MCF 10A (cell line): ENCODE data around the gene HSFX4. TPM values are rescaled to one million over a fixed set of nuclear protein-coding genes. Genes with fewer than 3 reads are reported as not detected.

Experiments
- BruUV-seq: library from RNA; stranded (reverse); fragments of 400-500 nt; replicated peaks from 2 replicates; lab custom pipeline; 2021; lab: Mats Ljungman, UMichigan
- CTCF ChIA-PET: fragments of 300-600 bp; sonication (Branson Sonifier 250); formaldehyde crosslinking; extraction: SDS; loops from one replicate; lab custom pipeline; 2021; ENCODE audit warnings: antibody characterized with exemption, inconsistent platforms; lab: Yijun Ruan, JAX
- POLR2A ChIA-PET: fragments of 300-600, 350-650 bp; sonication (Branson Sonifier 250); formaldehyde crosslinking; extraction: SDS; loops from one replicate; lab custom pipeline; 2020; ENCODE audit warnings: antibody characterized with exemption, inconsistent platforms; lab: Yijun Ruan, JAX
- DNase-seq: peaks from one replicate; pipeline ENCODE4 v3.0.0-alpha.2; 2018; ENCODE audit not compliant: unreplicated experiment
- H3K27ac Mint-ChIP-seq: one replicate; pipeline ENCODE4 v1.8.0; 2022; ENCODE audit warnings: mild to moderate bottlenecking, low read depth, mixed read lengths; ENCODE audit not compliant: unreplicated experiment
- H3K27me3 Mint-ChIP-seq: one replicate; pipeline ENCODE4 v1.8.0; 2022; ENCODE audit warnings: mixed read lengths; ENCODE audit not compliant: insufficient read depth, unreplicated experiment
- H3K36me3 Mint-ChIP-seq: one replicate; pipeline ENCODE4 v1.8.0; 2022; ENCODE audit warnings: mild to moderate bottlenecking, moderate library complexity, mixed read lengths; ENCODE audit not compliant: insufficient read depth, unreplicated experiment
- H3K4me1 Mint-ChIP-seq: one replicate; pipeline ENCODE4 v1.8.0; 2022; ENCODE audit warnings: mixed read lengths; ENCODE audit not compliant: insufficient read depth, unreplicated experiment
- H3K4me3 Mint-ChIP-seq: one replicate; pipeline ENCODE4 v1.8.0; 2022; ENCODE audit warnings: mild to moderate bottlenecking, moderate library complexity, mixed read lengths; ENCODE audit not compliant: unreplicated experiment
- H3K9me3 Mint-ChIP-seq: one replicate; pipeline ENCODE4 v1.8.0; 2022; ENCODE audit warnings: mixed read lengths; ENCODE audit not compliant: unreplicated experiment
- intact Hi-C: fragments of 100-400 bp; cut with micrococcal nuclease; formaldehyde crosslinking; loops from 2 replicates; pipeline ENCODE4 v1.14.1; 2022
- total RNA-seq: library from RNA; stranded (reverse); gene quantifications from 2 replicates; pipeline ENCODE4 v1.2.3, GENCODE V29; 2022
- TF ChIP-seq, protein P1 (sequence below): fragments of 200-600 bp; IDR thresholded peaks from one replicate; pipeline ENCODE4 v1.8.0; 2022; ENCODE audit warnings: antibody characterized with exemption, mild to moderate bottlenecking; ENCODE audit not compliant: unreplicated experiment

The HSFX4 gene
- total RNA-seq, 1 experiment from 2014 or later: not detected

GRCh38 chrX:149949743-149950436, 20.5 kb downstream of the HSFX4 start:
- no peak for DNase-seq
- intact Hi-C loops: loop anchor here (1.0 kb wide), 1 partner anchor 731 kb away; no protein-coding TSS in a partner anchor
- peaks cover 16% of the 10 kb centered on the region for H3K36me3 Mint-ChIP-seq

GRCh38 chrX:149950681-149951080, 21.3 kb downstream of the HSFX4 start:
- no peaks in the 10 kb centered on the region for H3K9me3 Mint-ChIP-seq
- peaks cover 16% of the 10 kb centered on the region for H3K27me3 Mint-ChIP-seq
- BruUV-seq: no TSS peak
- POLR2A ChIA-PET: no interaction called here
- intact Hi-C loops: loop anchor here (1.0 kb wide), 1 partner anchor 731 kb away; no protein-coding TSS in a partner anchor
- H3K4me1 Mint-ChIP-seq: no peaks in the 10 kb centered on the region
- DNase-seq: peak; percentile 65
- TF ChIP-seq, protein P1, sequence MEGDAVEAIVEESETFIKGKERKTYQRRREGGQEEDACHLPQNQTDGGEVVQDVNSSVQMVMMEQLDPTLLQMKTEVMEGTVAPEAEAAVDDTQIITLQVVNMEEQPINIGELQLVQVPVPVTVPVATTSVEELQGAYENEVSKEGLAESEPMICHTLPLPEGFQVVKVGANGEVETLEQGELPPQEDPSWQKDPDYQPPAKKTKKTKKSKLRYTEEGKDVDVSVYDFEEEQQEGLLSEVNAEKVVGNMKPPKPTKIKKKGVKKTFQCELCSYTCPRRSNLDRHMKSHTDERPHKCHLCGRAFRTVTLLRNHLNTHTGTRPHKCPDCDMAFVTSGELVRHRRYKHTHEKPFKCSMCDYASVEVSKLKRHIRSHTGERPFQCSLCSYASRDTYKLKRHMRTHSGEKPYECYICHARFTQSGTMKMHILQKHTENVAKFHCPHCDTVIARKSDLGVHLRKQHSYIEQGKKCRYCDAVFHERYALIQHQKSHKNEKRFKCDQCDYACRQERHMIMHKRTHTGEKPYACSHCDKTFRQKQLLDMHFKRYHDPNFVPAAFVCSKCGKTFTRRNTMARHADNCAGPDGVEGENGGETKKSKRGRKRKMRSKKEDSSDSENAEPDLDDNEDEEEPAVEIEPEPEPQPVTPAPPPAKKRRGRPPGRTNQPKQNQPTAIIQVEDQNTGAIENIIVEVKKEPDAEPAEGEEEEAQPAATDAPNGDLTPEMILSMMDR: peak; percentile 56
- CTCF ChIA-PET: interaction anchor here (0.6 to 2.8 kb wide), 12 partner anchors 12 to 768 kb away, joined by 3 to 12 read pairs (median 4); partner anchors contain the start of gene EOLA2
- no peak overlapping the region for H3K27ac Mint-ChIP-seq
- no peak overlapping the region for H3K4me3 Mint-ChIP-seq
- peaks cover 16% of the 10 kb centered on the region for H3K36me3 Mint-ChIP-seq

More at GRCh38 chrX:149949743-149950436, 20.5 kb downstream of the HSFX4 start:
- Mint-ChIP-seq H3K27ac (no peak overlapping the region), H3K4me3 (no peak overlapping the region), H3K9me3 (no peaks in the 10 kb centered on the region), H3K4me1 (no peaks in the 10 kb centered on the region), H3K27me3 (peaks cover 24% of the 10 kb centered on the region)
- TF ChIP-seq, protein P1: no peak
- POLR2A ChIA-PET: no interaction called here
- no TSS peak for BruUV-seq
- CTCF ChIA-PET: interaction anchor here (0.6 to 2.8 kb wide), 21 partner anchors 10 to 777 kb away, joined by 3 to 12 read pairs (median 4); partner anchors contain the start of gene EOLA2

DNA sequence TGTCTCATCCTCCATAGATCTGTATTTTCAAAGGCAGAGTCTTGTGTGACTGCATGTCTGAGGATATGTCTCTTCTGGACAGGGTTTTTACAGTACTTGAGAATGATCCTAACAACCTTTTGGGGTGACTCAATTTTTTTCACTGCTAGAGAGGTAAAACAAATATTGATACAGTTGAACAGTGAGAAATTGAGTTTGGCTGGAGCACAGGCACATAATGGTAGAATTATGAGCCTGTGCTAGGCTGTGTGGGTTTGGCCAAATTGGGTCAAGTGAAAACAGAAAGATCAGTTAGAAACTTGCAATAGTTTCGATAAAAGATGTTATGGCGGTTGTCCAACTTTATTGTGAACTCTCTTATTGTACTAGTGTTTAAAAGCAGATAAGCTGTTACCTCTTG, 32.2 kb downstream of the HSFX4 start:
- POLR2A ChIA-PET: no interaction called here
- no peak for DNase-seq
- intact Hi-C loops: no loop called here
- CTCF ChIA-PET: interaction anchor here (0.6 to 1.9 kb wide), 11 partner anchors 10 to 759 kb away, joined by 3 to 8 read pairs (median 3); no protein-coding TSS in a partner anchor
- Mint-ChIP-seq H3K27me3 (peaks cover 12% of the 10 kb centered on the region), H3K9me3 (no peaks in the 10 kb centered on the region), H3K4me3 (no peak overlapping the region), H3K36me3 (peaks cover 15% of the 10 kb centered on the region), H3K4me1 (no peaks in the 10 kb centered on the region), H3K27ac (no peak overlapping the region)
- BruUV-seq: no TSS peak
- TF ChIP-seq, protein P1: no peak

DNA sequence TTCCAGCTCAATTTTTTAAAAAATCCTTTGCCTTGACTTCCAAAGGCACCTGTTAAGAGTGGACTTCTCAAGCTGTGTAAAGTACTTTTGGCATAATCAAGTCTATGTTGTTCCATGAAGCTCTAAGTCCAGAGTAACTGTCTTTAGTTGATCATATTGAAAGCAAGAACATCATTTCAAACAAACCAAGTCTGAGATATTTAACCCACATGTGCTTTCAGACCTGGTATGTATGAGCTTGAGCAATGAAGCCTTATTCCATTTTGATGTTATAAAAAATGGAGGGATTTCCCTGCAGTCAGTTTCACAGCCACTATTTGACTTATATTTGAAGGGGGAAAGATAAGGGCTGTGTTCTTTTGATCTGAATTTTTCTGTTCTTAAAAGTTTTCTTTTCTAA, 32.6 kb downstream of the HSFX4 start:
- Mint-ChIP-seq H3K36me3 (peaks cover 15% of the 10 kb centered on the region), H3K27me3 (peaks cover 12% of the 10 kb centered on the region), H3K9me3 (no peaks in the 10 kb centered on the region), H3K4me1 (no peaks in the 10 kb centered on the region), H3K4me3 (no peak overlapping the region), H3K27ac (no peak overlapping the region)
- intact Hi-C loops: loop anchor here (2.0 kb wide), 3 partner anchors 241 to 755 kb away; no protein-coding TSS in a partner anchor
- DNase-seq: no peak
- ChIA-PET CTCF (interaction anchor here (0.6 to 1.9 kb wide), 17 partner anchors 10 to 758 kb away, joined by 3 to 10 read pairs (median 3); no protein-coding TSS in a partner anchor), POLR2A (no interaction called here)
- BruUV-seq: no TSS peak
- TF ChIP-seq, protein P1: no peak
